Pancreas (tissue), 10 donors: Measurements from ENCODE around the gene KRTAP8-1. TPM values are rescaled to one million over a fixed set of nuclear protein-coding genes. Genes with fewer than 3 reads are reported as not detected.

Source experiments
- ATAC-seq, 4 donors: fragments of 200-7000 bp; cut with Tn5 transposase; one replicate each; pipeline versions ENCODE4 v1.8.0 to v1.9.1; 2020; ENCODE audit warnings: mild to moderate bottlenecking in 4 of 4, moderate library complexity in 4 of 4
- DNase-seq, 6 donors: peaks; one replicate each; pipeline ENCODE4 v3.0.0-alpha.2; 2020
- FAIRE-seq: peaks from 2 replicates; lab custom pipeline; 2012; peaks lifted over from hg19 to GRCh38; lab: Jason Lieb, UNC
- H3K27ac ChIP-seq, 4 donors: fragments of 200-600 bp; sonication (generic); 1 replicate in 3 of 4; 2 replicates in 1 of 4; pipeline versions ENCODE4 v1.5.0 to v1.8.0; 2020
- H3K27me3 ChIP-seq, 4 donors: fragments of 200-600 bp; one replicate each; pipeline ENCODE4 v1.8.0; 2021
- H3K36me3 ChIP-seq, 3 donors: fragments of 200-600 bp; sonication (generic) in 1 of 3; one replicate each; pipeline versions ENCODE4 v1.5.0 to v1.8.0; 2020 to 2021
- H3K4me1 ChIP-seq, 3 donors: fragments of 200-600 bp; one replicate each; pipeline ENCODE4 v1.8.0; 2021
- H3K4me3 ChIP-seq, 4 donors: fragments of 200-600 bp; sonication (generic) in 2 of 4; one replicate each; pipeline versions ENCODE4 v1.5.0 to v1.8.0; 2020 to 2021
- H3K9me3 ChIP-seq, 4 donors: fragments of 200-600 bp; one replicate each; pipeline ENCODE4 v1.8.0; 2021
- WGBS, 2 donors: extraction: QIAGEN DNeasy Blood & Tissue Kit; methylation state at CpG; one replicate each; pipeline ENCODE4 v1.1.7; 2013; 5-methylcytosine and 5-hydroxymethylcytosine counted together
- intact Hi-C, 3 donors: fragments of 100-400 bp; cut with DNase I; formaldehyde crosslinking; loops; one replicate each; pipeline versions ENCODE4 v1.11.1 to v1.14.2; 2022
- polyA plus RNA-seq, 2 donors: library from polyadenylated mRNA; stranded (reverse); fragments of 200-250 nt; gene quantifications; one replicate each; pipeline ENCODE4 v1.2.3, GENCODE V29; 2013
- total RNA-seq, 6 donors: library from RNA; stranded (reverse); fragmentation: NEBNext Ultra II Directional in 4 of 6; extraction: Animal tissue kit (Norgen Biotek cat#: 25700) in 4 of 6; gene quantifications; one replicate each; pipeline versions ENCODE4 v1.2.1 to v1.2.4, GENCODE V29; 2021 to 2023
- TF ChIP-seq, protein P1 (sequence below), 4 donors: fragments of 200-600 bp; sonication (generic) in 3 of 4; IDR thresholded peaks; one replicate each; pipeline versions ENCODE4 v1.5.0 to v1.8.0; 2021; ENCODE audit warnings: antibody characterized with exemption in 4 of 4
- donor health status: healthy with polysubstance abuse.
- donor health status: DM: no; HTN: no; CAD: no; lungs with moderate emphysema.
- donor health status: DM: no; HTN: no; CAD: no.
- donor health status: control.
- donor health status: control.
- donor health status: Bipolar disorder and iron deficiency.
- donor health status: DM: yes; HTN: yes; CAD: no.
- donor health status: DM: no; HTN: no; CAD: no.
- donor health status: DM: no; HTN: no; CAD: no.
- donor health status: DM: yes; HTN: yes; CAD: no.

KRTAP8-1 gene
- total and polyA plus RNA-seq, 8 donors, result not detected

DNA sequence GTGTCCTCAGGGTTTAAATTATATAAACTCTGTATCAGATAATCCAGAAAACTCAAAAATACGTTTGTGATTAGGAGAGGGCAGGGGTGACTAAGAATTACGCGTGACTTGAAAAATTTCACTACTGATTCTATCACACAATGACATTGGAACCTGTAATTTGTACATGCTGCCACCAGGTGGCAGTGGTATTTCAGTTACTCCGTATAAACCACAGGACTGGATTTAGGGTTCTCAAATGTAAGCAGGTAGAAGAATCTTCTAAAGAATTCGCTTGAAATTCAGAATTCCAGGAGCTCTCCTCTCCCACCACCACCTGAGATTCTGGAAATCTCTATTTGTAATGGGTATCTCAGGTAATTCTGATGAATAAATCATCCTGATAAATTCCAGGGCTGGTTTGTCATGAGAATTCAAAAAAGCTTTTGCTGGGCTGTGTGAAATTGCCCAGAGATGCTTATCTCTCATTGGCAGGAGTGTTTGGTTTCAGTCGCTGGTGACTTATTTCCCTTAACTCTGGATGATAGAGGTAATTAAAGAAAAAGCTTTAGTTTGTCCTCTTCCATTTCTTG lies 18.2 kb upstream of the KRTAP8-1 start:
- Histone ChIP-seq H3K4me3 (no peak overlapping the region), H3K9me3 (no peaks in the 10 kb centered on the region), H3K27ac (no peak overlapping the region), H3K27me3 (no peaks in the 10 kb centered on the region), H3K4me1 (no peaks in the 10 kb centered on the region), H3K36me3 (no peaks in the 10 kb centered on the region)
- 35 to 45% methylated on average over 6 of the region's 6 CpGs for WGBS, 2 donors
- intact Hi-C loops, result no loop called here
- DNase-seq, result no peak
- ATAC-seq, result peak in 1 of 4 donors; percentile 42
- no peak for FAIRE-seq
- TF ChIP-seq, protein P1, sequence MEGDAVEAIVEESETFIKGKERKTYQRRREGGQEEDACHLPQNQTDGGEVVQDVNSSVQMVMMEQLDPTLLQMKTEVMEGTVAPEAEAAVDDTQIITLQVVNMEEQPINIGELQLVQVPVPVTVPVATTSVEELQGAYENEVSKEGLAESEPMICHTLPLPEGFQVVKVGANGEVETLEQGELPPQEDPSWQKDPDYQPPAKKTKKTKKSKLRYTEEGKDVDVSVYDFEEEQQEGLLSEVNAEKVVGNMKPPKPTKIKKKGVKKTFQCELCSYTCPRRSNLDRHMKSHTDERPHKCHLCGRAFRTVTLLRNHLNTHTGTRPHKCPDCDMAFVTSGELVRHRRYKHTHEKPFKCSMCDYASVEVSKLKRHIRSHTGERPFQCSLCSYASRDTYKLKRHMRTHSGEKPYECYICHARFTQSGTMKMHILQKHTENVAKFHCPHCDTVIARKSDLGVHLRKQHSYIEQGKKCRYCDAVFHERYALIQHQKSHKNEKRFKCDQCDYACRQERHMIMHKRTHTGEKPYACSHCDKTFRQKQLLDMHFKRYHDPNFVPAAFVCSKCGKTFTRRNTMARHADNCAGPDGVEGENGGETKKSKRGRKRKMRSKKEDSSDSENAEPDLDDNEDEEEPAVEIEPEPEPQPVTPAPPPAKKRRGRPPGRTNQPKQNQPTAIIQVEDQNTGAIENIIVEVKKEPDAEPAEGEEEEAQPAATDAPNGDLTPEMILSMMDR (IDR thresholded peaks at IDR 0.05), result peak in 2 of 4 donors; percentile 8 to 39

DNA sequence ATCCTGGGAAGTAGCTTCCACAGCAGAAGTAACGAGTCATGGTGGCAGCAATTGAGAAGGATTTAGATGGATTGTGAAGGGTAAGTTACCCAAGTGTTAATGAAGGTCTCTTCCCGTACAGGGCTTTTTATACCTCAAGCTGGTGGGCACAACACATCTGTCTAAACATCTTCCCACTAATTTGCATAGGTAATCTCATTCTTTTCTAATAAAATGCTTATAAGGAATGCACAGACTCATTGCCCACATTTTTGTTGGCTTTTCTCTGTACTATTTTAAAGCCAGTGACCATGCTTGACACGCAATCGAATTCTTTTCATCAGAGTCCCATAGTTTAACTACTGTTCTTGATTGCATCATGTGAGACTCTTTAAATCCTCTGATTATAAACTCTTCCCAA lies 16.6 kb upstream of the KRTAP8-1 start, which contains the start of gene KRTAP7-1:
TSS of gene KRTAP7-1 (minus strand) at position 101 of the 400 bp plus-strand sequence. CDS start at position 40, 61 bp downstream.
- H3K9me3 ChIP-seq, result no peaks in the 10 kb centered on the region
- FAIRE-seq (no peak), ATAC-seq (no peak), DNase-seq (no peak)
- no peak within 1 kb of the TSS for H3K27ac ChIP-seq
- no peaks in the 10 kb centered on the region for H3K27me3 ChIP-seq
- H3K4me1 ChIP-seq, result no peaks in the 10 kb centered on the region
- WGBS, 2 donors, result 83 to 86% methylated on average over 4 of the region's 4 CpGs
- TF ChIP-seq, protein P1 (IDR thresholded peaks at IDR 0.05), result no peak
- intact Hi-C loops, result no loop called here
- H3K36me3 ChIP-seq, result no peaks in the 10 kb centered on the region
- H3K4me3 ChIP-seq, result no peak within 1 kb of the TSS

DNA sequence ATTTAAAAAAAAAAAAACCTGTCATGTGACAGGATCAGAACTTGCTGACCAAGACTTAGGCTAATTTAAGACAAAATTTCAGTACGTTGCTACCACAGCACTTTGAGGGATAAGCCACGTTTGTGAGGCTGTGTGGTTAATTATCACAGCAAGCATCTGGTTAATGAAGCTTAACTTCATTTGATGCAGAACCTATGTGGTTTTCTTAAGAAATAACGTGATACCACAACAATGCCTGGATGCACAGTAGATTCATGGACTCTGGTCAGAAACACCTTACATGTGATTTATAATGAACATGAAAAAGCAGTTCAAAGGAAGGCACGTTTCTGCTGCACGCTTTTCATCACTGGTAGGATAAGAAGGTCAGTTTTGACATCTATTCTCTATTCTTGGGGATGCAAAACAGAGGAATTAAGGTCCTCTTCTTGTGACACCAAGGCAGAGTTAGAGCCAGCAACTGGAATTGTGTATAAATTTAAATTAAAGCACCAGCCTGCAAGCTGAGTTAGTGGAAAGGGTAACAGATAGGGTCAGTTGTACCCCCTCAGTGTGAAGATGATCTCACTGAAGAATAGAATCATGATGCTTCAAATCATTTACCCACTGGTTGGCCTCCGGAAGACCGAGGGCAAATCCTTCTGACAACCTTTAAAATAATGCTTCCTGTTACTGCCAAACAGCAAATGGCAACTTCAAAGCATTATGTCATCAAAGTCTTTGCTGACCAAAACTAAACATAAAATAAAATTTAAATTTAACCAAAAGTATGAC lies 6.0 kb upstream of the KRTAP8-1 start:
- Histone ChIP-seq H3K27ac (no peak overlapping the region), H3K9me3 (no peaks in the 10 kb centered on the region), H3K4me3 (no peak overlapping the region), H3K4me1 (no peaks in the 10 kb centered on the region), H3K36me3 (no peaks in the 10 kb centered on the region), H3K27me3 (no peaks in the 10 kb centered on the region)
- WGBS, 2 donors, result 68 to 73% methylated on average over 7 of the region's 7 CpGs
- FAIRE-seq (no peak), ATAC-seq (no peak), DNase-seq (no peak)
- intact Hi-C loops, result no loop called here
- TF ChIP-seq, protein P1 (IDR thresholded peaks at IDR 0.05), result no peak

DNA sequence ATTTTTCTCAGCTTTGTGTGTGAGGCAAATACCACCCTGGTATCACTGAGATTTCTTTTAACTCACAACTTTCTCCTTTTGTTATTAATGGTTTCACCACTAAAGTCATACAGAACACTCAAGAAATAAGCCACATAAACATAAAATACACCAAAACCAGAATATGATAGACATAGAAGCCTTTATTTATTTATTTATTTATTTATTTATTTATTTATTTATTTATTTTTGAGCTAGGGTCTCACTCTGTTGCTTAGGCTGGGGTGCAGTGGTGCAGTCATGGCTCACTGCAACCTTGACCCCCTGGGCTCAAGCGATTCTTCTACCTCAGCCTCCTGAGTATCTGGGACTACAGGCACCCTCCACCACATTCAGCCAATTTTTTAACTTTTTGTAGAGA lies 12.5 kb downstream of the KRTAP8-1 start:
- WGBS, 2 donors, result 92 to 100% methylated on average over 1 of the region's 1 CpG
- Histone ChIP-seq H3K4me3 (no peak overlapping the region), H3K27me3 (no peaks in the 10 kb centered on the region), H3K9me3 (no peaks in the 10 kb centered on the region), H3K4me1 (no peaks in the 10 kb centered on the region), H3K36me3 (no peaks in the 10 kb centered on the region), H3K27ac (no peak overlapping the region)
- intact Hi-C loops, result no loop called here
- TF ChIP-seq, protein P1 (IDR thresholded peaks at IDR 0.05), result no peak
- DNase-seq, result no peak
- no peak for FAIRE-seq
- no peak for ATAC-seq
